RWPE2 (cell line): Measurements from ENCODE around the gene RPS8.
"Not testable (repeated sequence)": the region's sequence is repeated elsewhere in the genome, so short reads cannot be mapped to it uniquely, and the experiment has no call there.

Source experiments
- ATAC-seq: fragments of 200-7000 bp; cut with Tn5 transposase; 3 replicates; pipeline ENCODE4 v1.9.1; 2021; ENCODE audit warnings: low read depth
- DNase-seq: peaks from one replicate; pipeline ENCODE4 v3.0.0-alpha.2; 2020; ENCODE audit warnings: low spot score
- H3K27ac ChIP-seq: fragments of 450-650 bp; 2 replicates; pipeline ENCODE4 v1.5.1; 2017; ENCODE audit warnings: mild to moderate bottlenecking; ENCODE audit not compliant: poor library complexity, severe bottlenecking
- H3K27me3 ChIP-seq: fragments of 250-450 bp; sonication (Bioruptor Pico); 2 replicates; pipeline ENCODE4 v1.5.1; 2021; ENCODE audit warnings: mild to moderate bottlenecking, moderate library complexity; ENCODE audit not compliant: insufficient read depth, poor library complexity, severe bottlenecking
- H3K36me3 ChIP-seq: fragments of 250-450 bp; sonication (Bioruptor Pico); 2 replicates; pipeline ENCODE4 v1.5.1; 2020; ENCODE audit warnings: low read depth, mild to moderate bottlenecking, moderate library complexity
- H3K4me1 ChIP-seq: fragments of 250-450 bp; sonication (Bioruptor Pico); 2 replicates; pipeline ENCODE4 v1.5.1; 2021; ENCODE audit warnings: mild to moderate bottlenecking, moderate library complexity; ENCODE audit not compliant: insufficient read depth, poor library complexity, severe bottlenecking
- H3K4me3 ChIP-seq: fragments of 250-450 bp; sonication (Bioruptor Pico); 2 replicates; pipeline ENCODE4 v1.5.1; 2021; ENCODE audit warnings: mild to moderate bottlenecking, moderate library complexity; ENCODE audit not compliant: severe bottlenecking
- H3K9me3 ChIP-seq: fragments of 250-450 bp; sonication (Bioruptor Pico); 2 replicates; pipeline ENCODE4 v1.5.1; 2021; ENCODE audit warnings: mild to moderate bottlenecking, moderate library complexity; ENCODE audit not compliant: severe bottlenecking
- CTCF ChIP-seq: fragments of 450-650 bp; IDR thresholded peaks from one replicate; pipeline ENCODE4 v1.5.1; 2017; ENCODE audit warnings: mild to moderate bottlenecking, moderate library complexity; ENCODE audit not compliant: poor library complexity, severe bottlenecking

Gene RPS8

GRCh38 chr1:44821240-44821715, 45.9 kb downstream of the RPS8 start:
- no peaks in the 10 kb centered on the region for H3K4me1 ChIP-seq
- no peaks in the 10 kb centered on the region for H3K36me3 ChIP-seq
- H3K9me3 ChIP-seq, result no peaks in the 10 kb centered on the region
- TF ChIP-seq CTCF, result no peak
- H3K4me3 ChIP-seq, result no peak overlapping the region
- no peak for ATAC-seq
- H3K27me3 ChIP-seq, result no peaks in the 10 kb centered on the region
- DNase-seq, result no peak
- H3K27ac ChIP-seq, result no peak overlapping the region

GRCh38 chr1:44822131-44822701, 46.9 kb downstream of the RPS8 start:
- no peak for TF ChIP-seq CTCF
- Histone ChIP-seq H3K36me3 (no peaks in the 10 kb centered on the region), H3K27me3 (no peaks in the 10 kb centered on the region), H3K9me3 (no peaks in the 10 kb centered on the region), H3K4me3 (no peak overlapping the region), H3K4me1 (no peaks in the 10 kb centered on the region), H3K27ac (no peak overlapping the region)
- no peak for DNase-seq
- ATAC-seq, result no peak

- ATAC-seq (no peak), DNase-seq (no peak)
- H3K27ac ChIP-seq, result no peak overlapping the region
- TF ChIP-seq CTCF, result no peak
- H3K27me3 ChIP-seq, result no peaks in the 10 kb centered on the region
- H3K4me3 ChIP-seq, result no peak overlapping the region
- no peaks in the 10 kb centered on the region for H3K4me1 ChIP-seq
- no peaks in the 10 kb centered on the region for H3K9me3 ChIP-seq
- no peaks in the 10 kb centered on the region for H3K36me3 ChIP-seq
Measured at GRCh38 chr1:44822981-44823451, 47.7 kb downstream of the RPS8 start.

GRCh38 chr1:44824392-44824791, 49.1 kb downstream of the RPS8 start:
- not testable (repeated sequence) for H3K27ac ChIP-seq, H3K9me3 ChIP-seq, ATAC-seq, H3K4me3 ChIP-seq, H3K4me1 ChIP-seq, H3K27me3 ChIP-seq, DNase-seq, H3K36me3 ChIP-seq

GRCh38 chr1:44826375-44827196, 51.2 kb downstream of the RPS8 start:
- DNase-seq, result no peak
- H3K27ac ChIP-seq, result no peak overlapping the region
- H3K27me3 ChIP-seq, result no peaks in the 10 kb centered on the region
- no peaks in the 10 kb centered on the region for H3K9me3 ChIP-seq
- TF ChIP-seq CTCF, result no peak
- H3K36me3 ChIP-seq, result no peaks in the 10 kb centered on the region
- H3K4me3 ChIP-seq, result no peak overlapping the region
- no peaks in the 10 kb centered on the region for H3K4me1 ChIP-seq
- ATAC-seq, result no peak
